HepG2 (cell line): ENCODE data around the gene LCN1. TPM values are rescaled to one million over a fixed set of nuclear protein-coding genes. Genes with fewer than 3 reads are reported as not detected.

Experiments used
- ADNP ChIP-seq: sonication (generic); formaldehyde crosslinking; IDR thresholded peaks from 2 replicates; pipeline ENCODE4 v1.4.0; 2020; ENCODE audit warnings: missing genetic modification reagents
- ATF5 ChIP-seq: sonication (generic); formaldehyde crosslinking; IDR thresholded peaks from 2 replicates; pipeline ENCODE4 v1.4.0; 2020; ENCODE audit warnings: mild to moderate bottlenecking, low read depth, missing genetic modification reagents
- BCL3 ChIP-seq: sonication (generic); formaldehyde crosslinking; IDR thresholded peaks from 2 replicates; pipeline ENCODE4 v1.5.1; 2020; ENCODE audit warnings: mild to moderate bottlenecking, missing genetic modification reagents, moderate library complexity
- CBX1 ChIP-seq: IDR thresholded peaks from one replicate; pipeline ENCODE4 v1.6.1; 2016; ENCODE audit warnings: antibody characterized with exemption, low read depth
- HHEX ChIP-seq: IDR thresholded peaks from 2 replicates; pipeline ENCODE4 v1.6.1; 2016; ENCODE audit warnings: control low read depth
- HNF1A ChIP-seq, 2 experiments: sonication (generic) in 1 of 2; formaldehyde crosslinking in 1 of 2; IDR thresholded peaks; 2 replicates each; pipeline versions ENCODE4 v1.4.0 to v1.6.1; 2016 to 2020; ENCODE audit warnings: borderline replicate concordance in 1 of 2, low read depth in 1 of 2, mild to moderate bottlenecking in 1 of 2, missing genetic modification reagents in 1 of 2
- HOXA7 ChIP-seq: sonication (generic); formaldehyde crosslinking; IDR thresholded peaks from 2 replicates; pipeline ENCODE4 v1.8.1; 2022; ENCODE audit warnings: mild to moderate bottlenecking, missing genetic modification reagents, moderate library complexity
- KMT2B ChIP-seq: IDR thresholded peaks from 2 replicates; pipeline ENCODE4 v1.6.1; 2016; ENCODE audit warnings: missing genetic modification reagents, missing compliant biosample characterization
- MXD4 ChIP-seq: IDR thresholded peaks from 2 replicates; pipeline ENCODE4 v1.6.1; 2016; ENCODE audit warnings: mild to moderate bottlenecking, missing biosample characterization, missing genetic modification reagents
- NR2F1 ChIP-seq, 2 experiments: fragments of 450-650 bp in 1 of 2; formaldehyde crosslinking in 1 of 2; IDR thresholded peaks; 2 replicates each; pipeline versions ENCODE4 v1.5.0 to v1.6.1; 2016 to 2020; ENCODE audit warnings: mild to moderate bottlenecking in 1 of 2, missing compliant biosample characterization in 1 of 2, missing genetic modification reagents in 1 of 2, moderate library complexity in 1 of 2
- PAX8 ChIP-seq: sonication (generic); formaldehyde crosslinking; IDR thresholded peaks from 2 replicates; pipeline ENCODE4 v1.8.0; 2022; ENCODE audit warnings: mild to moderate bottlenecking, missing genetic modification reagents, borderline replicate concordance
- TEAD3 ChIP-seq: optimal IDR thresholded peaks from 2 replicates; pipeline ENCODE3; 2016; ENCODE audit warnings: borderline replicate concordance
- THAP8 ChIP-seq: sonication (generic); formaldehyde crosslinking; IDR thresholded peaks from 2 replicates; pipeline ENCODE4 v1.5.1; 2020; ENCODE audit warnings: missing genetic modification reagents, mild to moderate bottlenecking, borderline replicate concordance
- ZFP41 ChIP-seq: sonication (generic); formaldehyde crosslinking; IDR thresholded peaks from 2 replicates; pipeline ENCODE4 v1.4.0; 2020; ENCODE audit warnings: mild to moderate bottlenecking, missing genetic modification reagents, borderline replicate concordance
- ZNF329 ChIP-seq: sonication (generic); formaldehyde crosslinking; IDR thresholded peaks from 2 replicates; pipeline ENCODE4 v1.9.0; 2021; ENCODE audit warnings: low read depth, mild to moderate bottlenecking, missing genetic modification reagents
- ZNF362 ChIP-seq: sonication (generic); formaldehyde crosslinking; IDR thresholded peaks from 2 replicates; pipeline ENCODE4 v1.4.0; 2020; ENCODE audit warnings: missing genetic modification reagents, mild to moderate bottlenecking, borderline replicate concordance
- ZNF431 ChIP-seq: sonication (generic); formaldehyde crosslinking; IDR thresholded peaks from 2 replicates; pipeline ENCODE4 v1.9.0; 2022; ENCODE audit warnings: missing genetic modification reagents, low read depth, mild to moderate bottlenecking, borderline replicate concordance
- ZNF549 ChIP-seq: sonication (generic); formaldehyde crosslinking; IDR thresholded peaks from 2 replicates; pipeline ENCODE4 v1.5.0; 2020; ENCODE audit warnings: missing genetic modification reagents
- ZNF841 ChIP-seq: sonication (generic); formaldehyde crosslinking; IDR thresholded peaks from 2 replicates; pipeline ENCODE4 v1.8.1; 2023; ENCODE audit warnings: missing genetic modification reagents, borderline replicate concordance
- polyA plus RNA-seq, 8 experiments: library from polyadenylated mRNA; depleted of rRNA in 3 of 8; stranded (reverse) in 7 of 8; unstranded in 1 of 8; fragments of >200 nt; fragmentation: Illumina TruSeq in 4 of 8; extraction: Trizol in 4 of 8; gene quantifications; 2 replicates each; pipeline versions ENCODE4 v1.2.1 to v1.2.3, GENCODE V29; 2011 to 2016; ENCODE audit warnings: low read depth in 4 of 8, missing spikeins in 1 of 8, mixed read lengths in 1 of 8; ENCODE audit not compliant: insufficient read depth in 1 of 8
- total RNA-seq, 5 experiments: library from RNA; depleted of rRNA; stranded (reverse); fragments of >200 nt; fragmentation: Illumina TruSeq; extraction: Trizol; gene quantifications; 2 replicates each; pipeline ENCODE4 v1.2.3, GENCODE V29; 2016; ENCODE audit warnings: low read depth in 1 of 5

LCN1 gene
- total and polyA plus RNA-seq, 2 of the 13 experiments (the other 11 are each of a cell fraction or from before 2014, with no cell fraction given): not detected

- TF ChIP-seq PAX8 (CRISPR knock-in tag): no peak
- no peak for TF ChIP-seq ZNF329 (CRISPR knock-in tag)
- no peak for TF ChIP-seq ADNP (CRISPR knock-in tag)
- TF ChIP-seq ZNF362 (CRISPR knock-in tag): no peak
- no peak for TF ChIP-seq TEAD3
- TF ChIP-seq HNF1A (IDR thresholded peaks at IDR 0.05; ENCODE audit: low read depth): no peak
- TF ChIP-seq HNF1A (CRISPR knock-in tag; IDR thresholded peaks at IDR 0.05; ENCODE audit: borderline replicate concordance): no peak
- no peak for TF ChIP-seq ZFP41 (CRISPR knock-in tag)
- TF ChIP-seq ATF5 (CRISPR knock-in tag): no peak
- TF ChIP-seq HOXA7 (CRISPR knock-in tag): no peak
- 0 out of 2 replicates have a peak, but pooled peaks have one; percentile 17 for TF ChIP-seq BCL3 (CRISPR knock-in tag)
- TF ChIP-seq KMT2B: no peak
- TF ChIP-seq ZNF431 (CRISPR knock-in tag): no peak
- no peak for TF ChIP-seq THAP8 (CRISPR knock-in tag)
- TF ChIP-seq CBX1: no peak
- TF ChIP-seq HHEX: no peak
- no peak for TF ChIP-seq ZNF549 (CRISPR knock-in tag)
- no peak for TF ChIP-seq ZNF841
- TF ChIP-seq NR2F1 (CRISPR knock-in tag; IDR thresholded peaks at IDR 0.05): 0 out of 4 replicates have a peak, but pooled peaks of 1 of the 2 experiments have one; percentile 45
- TF ChIP-seq MXD4 (CRISPR knock-in tag): no peak
Observed at GRCh38 chr9:135506327-135507103, 14.7 kb upstream of the LCN1 start (continued).
